GM19468 (cell line): ENCODE results near the gene KLHL8.
A peak's percentile ranks its signal among the peaks of the same experiment; 100 is the strongest.

Experiments
- ATAC-seq: cut with Tn5 transposase; IDR thresholded peaks from one replicate; pipeline ENCODE4 v1.9.1; 2021; ENCODE audit warnings: mild to moderate bottlenecking, moderate library complexity, moderate number of reproducible peaks; ENCODE audit not compliant: unreplicated experiment; ENCODE audit errors: extremely low read depth

KLHL8 gene

GRCh38 chr4:87220094-87220822, at the start of gene KLHL8:
Gene KLHL8, minus strand, starts transcription at chr4:87220618. Its CDS starts 25,079 bp downstream, at chr4:87195539.
- peak; percentile 86 for ATAC-seq

- ATAC-seq, result no peak
Measured at GRCh38 chr4:87270144-87270543, 49.7 kb upstream of the KLHL8 start.

GRCh38 chr4:87268411-87268810, 48.0 kb upstream of the KLHL8 start:
- no peak for ATAC-seq

GRCh38 chr4:87266986-87267385, 46.6 kb upstream of the KLHL8 start:
- no peak for ATAC-seq

GRCh38 chr4:87262886-87263285, 42.5 kb upstream of the KLHL8 start:
- no peak for ATAC-seq

- no peak for ATAC-seq
Measured at GRCh38 chr4:87260477-87260876, 40.1 kb upstream of the KLHL8 start.

GRCh38 chr4:87258677-87259076, 38.3 kb upstream of the KLHL8 start:
- no peak for ATAC-seq

- no peak for ATAC-seq
Measured at GRCh38 chr4:87257523-87257922, 37.1 kb upstream of the KLHL8 start.

GRCh38 chr4:87255755-87256154, 35.3 kb upstream of the KLHL8 start:
- ATAC-seq, result no peak

GRCh38 chr4:87251106-87251505, 30.7 kb upstream of the KLHL8 start:
- no peak for ATAC-seq

- no peak for ATAC-seq
Measured at GRCh38 chr4:87250294-87250693, 29.9 kb upstream of the KLHL8 start.

- ATAC-seq, result no peak
Measured at GRCh38 chr4:87249332-87250019, 29.1 kb upstream of the KLHL8 start.

GRCh38 chr4:87243426-87244053, 23.1 kb upstream of the KLHL8 start:
- no peak for ATAC-seq

GRCh38 chr4:87241336-87241735, 20.9 kb upstream of the KLHL8 start:
- no peak for ATAC-seq

- ATAC-seq, result no peak
Measured at GRCh38 chr4:87240341-87240740, 19.9 kb upstream of the KLHL8 start.

- no peak for ATAC-seq
Measured at GRCh38 chr4:87239821-87240220, 19.4 kb upstream of the KLHL8 start.

GRCh38 chr4:87239194-87239593, 18.8 kb upstream of the KLHL8 start:
- ATAC-seq, result no peak

- ATAC-seq, result no peak
Measured at GRCh38 chr4:87236861-87237260, 16.4 kb upstream of the KLHL8 start.

GRCh38 chr4:87235020-87235671, 14.7 kb upstream of the KLHL8 start:
- no peak for ATAC-seq

GRCh38 chr4:87232216-87232615, 11.8 kb upstream of the KLHL8 start:
- no peak for ATAC-seq

GRCh38 chr4:87230806-87231205, 10.4 kb upstream of the KLHL8 start:
- ATAC-seq, result no peak
